DND-41 (cell line): ENCODE results near the gene DOC2A.
"Not testable (repeated sequence)": the region's sequence is repeated elsewhere in the genome, so short reads cannot be mapped to it uniquely, and the experiment has no call there.

Source experiments
- CTCF ChIP-seq: IDR thresholded peaks from 2 replicates; pipeline ENCODE4 v1.5.1; 2012; ENCODE audit warnings: borderline replicate concordance, low read length, moderate library complexity, mild to moderate bottlenecking; ENCODE audit not compliant: poor library complexity, severe bottlenecking; ENCODE audit errors: extremely low read depth
- EZH2 ChIP-seq: IDR thresholded peaks from 3 replicates; pipeline ENCODE4 v1.6.1; 2012; ENCODE audit warnings: borderline replicate concordance, low read depth, mild to moderate bottlenecking, moderate library complexity, low read length, inconsistent platforms; ENCODE audit not compliant: severe bottlenecking

GRCh38 chr16:30012598-30012997 lies 1.8 kb upstream of the DOC2A start:
- not testable (repeated sequence) for TF ChIP-seq CTCF, EZH2
